Measurements from ENCODE around the gene SPPL3.
"Not testable (repeated sequence)": the region's sequence is repeated elsewhere in the genome, so short reads cannot be mapped to it uniquely, and the experiment has no call there.

The SPPL3 gene

DNA sequence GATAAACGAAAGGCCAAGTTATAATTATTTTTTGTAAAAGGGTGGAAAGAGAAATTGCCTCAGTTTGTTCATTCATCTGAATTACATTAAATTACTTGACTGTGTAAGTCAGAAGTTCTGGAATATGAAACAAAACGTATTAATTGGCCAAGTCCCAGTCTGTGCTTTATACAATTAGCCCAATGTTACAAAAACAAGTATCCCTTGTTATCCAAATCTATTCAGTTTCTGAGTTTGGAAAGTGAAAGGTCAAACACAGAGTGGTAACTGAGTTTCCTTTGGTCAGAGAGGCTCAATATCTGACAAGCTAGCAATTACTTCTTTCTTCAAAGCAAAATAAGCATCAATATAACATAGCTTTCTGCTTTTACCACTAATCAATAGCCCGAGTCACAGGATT is 62.6 kb downstream of the SPPL3 start:
- no peak for DNase-seq

GRCh38 chr12:120839503-120839902 is 64.7 kb downstream of the SPPL3 start:
- DNase-seq: no peak

DNA sequence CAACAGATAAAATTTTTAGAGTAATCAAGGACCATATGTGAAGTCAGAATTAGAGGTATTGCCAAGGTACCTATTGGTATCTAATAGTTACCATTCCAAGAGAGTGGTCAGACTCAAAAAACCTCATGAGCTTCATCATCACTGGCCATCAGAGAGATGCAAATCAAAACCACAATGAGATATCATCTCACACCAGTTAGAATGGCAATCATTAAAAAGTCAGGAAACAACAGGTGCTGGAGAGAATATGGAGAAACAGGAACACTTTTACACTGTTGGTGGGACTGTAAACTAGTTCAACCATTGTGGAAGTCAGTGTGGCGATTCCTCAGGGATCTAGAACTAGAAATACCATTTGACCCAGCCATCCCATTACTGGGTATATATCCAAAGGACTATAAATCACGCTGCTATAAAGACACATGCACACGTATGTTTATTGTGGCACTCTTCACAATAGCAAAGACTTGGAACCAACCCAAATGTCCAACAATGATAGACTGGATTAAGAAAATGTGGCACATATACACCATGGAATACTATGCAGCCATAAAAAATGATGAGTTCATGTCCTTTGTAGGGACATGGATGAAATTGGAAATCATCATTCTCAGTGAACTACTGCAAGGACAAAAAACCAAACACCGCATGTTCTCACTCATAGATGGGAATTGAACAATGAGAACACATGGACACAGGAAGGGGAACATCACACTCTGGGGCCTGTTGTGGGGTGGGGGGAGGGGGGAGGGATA is 65.4 kb downstream of the SPPL3 start:
- not testable (repeated sequence) for DNase-seq

DNA sequence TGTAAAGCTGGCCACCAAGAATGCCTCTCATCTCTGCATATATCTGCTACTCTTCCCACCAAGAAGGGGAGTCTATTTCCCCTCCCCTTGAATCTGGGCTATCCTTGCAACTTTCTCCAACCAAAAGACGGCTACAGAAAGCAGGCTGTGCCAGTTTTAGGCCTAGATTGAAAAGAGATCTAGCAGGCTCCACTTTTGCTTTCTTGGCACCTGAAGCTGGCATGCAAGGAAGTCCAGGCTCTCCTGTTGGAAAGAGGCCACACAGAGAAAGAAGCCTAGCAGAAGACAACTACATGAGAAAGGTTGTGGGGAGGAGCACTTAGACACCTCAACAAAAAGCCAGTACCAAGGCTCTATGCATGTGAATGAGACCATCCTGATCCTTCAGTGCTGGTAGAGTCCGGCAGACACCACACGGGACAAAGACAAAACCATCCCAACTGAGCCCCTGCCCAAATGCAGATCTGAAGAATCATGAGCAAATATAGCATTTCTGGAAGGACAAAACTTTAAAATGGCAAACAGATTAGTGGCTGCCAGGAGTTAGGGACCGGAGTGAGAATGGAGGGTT is 68.0 kb downstream of the SPPL3 start:
- no peak for DNase-seq

GRCh38 chr12:120835657-120836056 is 68.5 kb downstream of the SPPL3 start:
- DNase-seq: no peak

DNA sequence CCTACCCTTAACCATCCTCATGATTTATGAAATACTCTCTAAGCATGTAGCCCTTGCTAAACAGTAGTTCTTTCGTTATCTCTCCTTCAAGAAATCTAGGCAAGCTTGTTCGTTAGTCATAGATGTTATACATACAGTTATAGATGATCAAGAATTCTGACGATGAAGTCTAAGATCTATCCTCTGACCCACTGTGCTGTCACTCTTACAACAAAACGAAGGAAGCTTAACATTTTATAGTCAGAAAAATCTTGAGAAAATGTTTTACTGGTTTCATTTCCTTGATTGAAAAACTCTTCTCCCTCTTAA is 68.9 kb downstream of the SPPL3 start:
- DNase-seq: no peak

DNA sequence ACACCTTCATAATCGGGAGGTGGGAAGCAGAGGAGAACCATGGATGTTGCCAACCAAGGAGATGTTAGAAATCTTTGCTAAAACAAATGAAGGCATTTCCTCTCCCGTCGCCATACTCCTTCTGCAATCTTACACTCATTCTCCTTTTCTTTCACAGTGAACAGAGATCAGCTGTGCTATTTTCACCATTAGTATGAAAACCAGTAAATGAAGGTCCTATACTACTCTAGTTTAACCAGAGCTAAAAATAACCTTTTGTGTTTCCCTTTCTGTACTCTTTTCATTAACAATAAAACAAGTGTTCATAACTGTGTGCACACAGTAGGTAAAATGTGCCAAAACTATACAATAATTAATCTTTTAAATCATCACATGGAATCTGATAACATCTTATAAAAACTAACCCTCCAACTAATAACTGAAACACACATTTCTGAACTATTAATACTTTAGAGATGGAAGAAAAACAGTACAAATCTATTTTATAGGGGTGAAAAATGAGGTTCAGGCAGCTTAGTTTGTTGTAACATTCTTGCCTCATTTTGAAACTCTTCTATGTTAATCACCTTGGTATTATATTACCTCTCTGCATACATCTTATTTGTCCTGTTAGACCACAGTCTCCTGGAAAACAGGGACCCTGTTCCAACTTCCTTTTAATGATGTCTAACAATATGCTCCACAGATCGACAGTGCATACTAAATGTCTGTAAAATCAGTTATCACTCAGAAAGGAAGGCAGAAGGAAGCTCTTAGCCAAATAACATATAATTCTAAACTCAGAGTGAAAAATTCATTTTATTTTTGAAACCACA is 69.5 kb downstream of the SPPL3 start:
- no peak for DNase-seq

DNA sequence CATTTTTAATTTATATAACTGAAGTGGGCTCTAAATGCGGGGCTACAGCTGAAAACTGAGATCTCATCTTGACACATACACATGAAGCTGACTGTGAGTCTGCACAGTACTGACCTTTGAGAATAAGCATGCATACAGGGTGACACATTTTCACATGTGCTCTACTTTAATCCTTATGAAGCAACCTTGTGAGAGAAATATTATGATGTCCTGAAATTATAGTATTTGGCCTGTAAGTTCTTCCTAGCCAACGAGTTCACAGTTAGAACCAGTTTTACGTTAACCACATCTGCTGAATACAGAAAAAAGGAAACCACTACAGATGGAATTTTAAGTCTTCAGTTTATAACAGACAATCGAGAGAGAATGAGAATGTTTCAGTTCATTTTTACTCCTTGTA is 70.3 kb downstream of the SPPL3 start:
- peak; percentile 21 for DNase-seq

GRCh38 chr12:120832737-120833136 is 71.4 kb downstream of the SPPL3 start:
- DNase-seq: no peak

DNA sequence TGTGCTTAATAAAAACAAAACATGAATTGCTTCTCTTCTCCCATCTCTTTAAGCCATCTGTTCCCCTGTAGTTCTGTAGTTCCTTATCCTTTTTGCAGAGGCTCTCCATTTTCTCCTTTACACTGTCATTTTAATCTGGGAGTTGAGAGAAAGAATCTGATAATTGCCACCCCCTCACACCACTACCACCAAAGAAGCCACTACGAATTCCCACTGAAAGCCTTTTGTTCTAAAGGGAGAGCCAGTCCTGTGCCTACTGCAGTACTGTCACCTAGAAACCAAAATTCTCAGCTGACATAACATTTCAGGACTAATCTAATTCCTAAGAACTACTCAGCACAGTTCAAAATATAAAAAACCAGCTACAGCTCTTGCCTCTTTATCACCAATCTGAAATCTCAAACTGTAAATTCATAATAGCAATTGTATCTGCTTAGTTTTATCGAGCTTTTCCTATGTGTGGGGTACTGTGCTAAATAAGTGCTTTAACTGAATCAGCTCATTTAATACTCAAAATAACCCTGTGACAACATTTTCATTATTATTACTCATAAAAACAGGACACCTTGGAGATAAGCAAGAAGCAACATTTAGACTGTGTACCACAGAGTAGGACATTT is 72.4 kb downstream of the SPPL3 start:
- DNase-seq: no peak

GRCh38 chr12:120830966-120831365 is 73.2 kb downstream of the SPPL3 start:
- no peak for DNase-seq

GRCh38 chr12:120830052-120830940 is 73.9 kb downstream of the SPPL3 start:
- no peak for DNase-seq

DNA sequence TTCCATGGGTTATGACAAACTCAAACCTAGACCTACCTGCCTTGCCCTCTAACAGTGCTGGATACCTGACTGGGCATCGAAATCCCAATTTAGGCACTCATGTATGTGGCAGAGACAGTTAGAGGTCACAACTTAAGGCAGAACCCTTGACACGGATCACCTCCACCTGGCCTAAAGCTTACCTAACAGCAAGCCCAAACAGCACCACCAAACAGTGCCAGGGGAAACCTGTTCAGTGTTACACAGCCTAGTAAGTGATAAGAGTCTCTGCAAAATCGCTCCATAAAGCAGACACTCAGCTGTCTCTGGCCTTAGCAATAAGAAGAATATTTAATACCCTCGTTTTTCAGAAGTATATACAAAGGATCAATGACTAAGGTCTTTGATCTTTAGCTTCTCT is 77.8 kb downstream of the SPPL3 start:
- no peak for DNase-seq

GRCh38 chr12:120825337-120825736 is 78.8 kb downstream of the SPPL3 start:
- DNase-seq: no peak

DNA sequence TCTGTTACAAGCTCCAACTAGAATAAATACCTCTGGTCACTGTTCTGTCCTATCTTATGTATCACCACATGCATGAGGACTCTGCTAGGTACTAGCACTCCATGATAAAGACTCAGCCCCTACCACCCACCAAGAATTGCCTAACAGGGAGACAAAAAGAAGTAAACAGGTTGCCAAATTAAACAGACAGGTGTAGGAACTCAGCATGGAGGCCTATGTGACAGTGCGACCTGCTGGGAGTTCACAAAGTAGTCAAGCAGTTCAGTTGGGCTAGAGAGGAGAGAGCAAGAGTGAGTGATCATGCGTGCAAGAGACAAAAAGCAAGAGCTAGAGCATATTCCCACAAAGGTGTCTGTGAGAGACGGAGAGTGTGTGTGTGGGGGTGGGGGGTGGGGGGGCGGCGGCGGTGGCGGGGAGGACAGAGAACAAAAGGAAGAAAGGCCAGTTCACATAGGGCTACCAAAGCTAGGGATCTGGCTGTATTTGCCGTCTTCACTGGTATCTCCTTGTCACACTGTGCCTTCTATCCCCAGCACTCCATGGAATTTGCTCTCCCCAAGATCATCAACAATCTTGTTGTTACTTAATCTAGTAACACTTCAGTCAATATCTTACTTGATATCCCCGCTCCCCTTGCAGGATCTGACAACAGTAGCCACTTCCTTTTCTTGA is 81.2 kb downstream of the SPPL3 start:
- DNase-seq: no peak

- DNase-seq: no peak
Measured at GRCh38 chr12:120821878-120822277, 82.3 kb downstream of the SPPL3 start.

- DNase-seq: no peak
Measured at GRCh38 chr12:120820884-120821510, 83.2 kb downstream of the SPPL3 start.

GRCh38 chr12:120818416-120818815 is 85.7 kb downstream of the SPPL3 start:
- DNase-seq: no peak

DNA sequence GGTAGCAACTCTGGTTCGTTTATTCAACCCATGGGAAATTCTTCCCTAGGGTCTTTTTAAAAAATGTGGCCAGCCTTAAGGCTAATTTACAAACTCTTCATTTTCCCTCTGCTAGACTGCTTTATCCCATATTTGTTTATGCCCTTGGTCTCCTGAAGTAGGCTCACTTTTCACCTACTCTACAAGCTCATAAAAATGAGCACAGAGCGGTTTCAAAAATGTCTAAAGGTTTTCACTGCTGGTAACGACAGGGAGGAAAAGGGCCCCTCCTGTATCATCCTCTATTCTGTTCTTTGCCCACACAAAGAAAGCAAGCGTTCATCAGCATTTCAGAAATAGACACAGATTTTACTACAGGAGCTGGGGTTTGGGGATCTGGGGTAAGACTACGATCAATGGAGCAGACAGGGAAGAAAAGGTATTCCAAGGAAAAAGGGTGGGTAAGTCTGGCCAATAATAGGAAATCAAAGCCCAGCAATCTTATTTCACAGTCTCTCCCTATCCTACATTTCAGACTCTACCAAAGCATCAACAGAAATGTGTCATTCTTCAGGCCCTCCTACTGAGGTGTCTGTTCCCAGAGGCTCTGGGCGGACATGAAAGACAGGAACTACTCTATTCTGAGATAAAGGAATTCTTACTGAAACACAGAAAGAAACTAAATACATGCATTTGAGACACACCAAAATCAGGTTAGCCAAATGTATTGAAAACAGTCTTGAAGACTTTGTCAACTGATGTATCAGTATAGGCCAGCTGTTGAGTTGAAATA is 86.4 kb downstream of the SPPL3 start:
- no peak for DNase-seq

- no peak for DNase-seq
Measured at GRCh38 chr12:120816363-120816762, 87.8 kb downstream of the SPPL3 start.

DNA sequence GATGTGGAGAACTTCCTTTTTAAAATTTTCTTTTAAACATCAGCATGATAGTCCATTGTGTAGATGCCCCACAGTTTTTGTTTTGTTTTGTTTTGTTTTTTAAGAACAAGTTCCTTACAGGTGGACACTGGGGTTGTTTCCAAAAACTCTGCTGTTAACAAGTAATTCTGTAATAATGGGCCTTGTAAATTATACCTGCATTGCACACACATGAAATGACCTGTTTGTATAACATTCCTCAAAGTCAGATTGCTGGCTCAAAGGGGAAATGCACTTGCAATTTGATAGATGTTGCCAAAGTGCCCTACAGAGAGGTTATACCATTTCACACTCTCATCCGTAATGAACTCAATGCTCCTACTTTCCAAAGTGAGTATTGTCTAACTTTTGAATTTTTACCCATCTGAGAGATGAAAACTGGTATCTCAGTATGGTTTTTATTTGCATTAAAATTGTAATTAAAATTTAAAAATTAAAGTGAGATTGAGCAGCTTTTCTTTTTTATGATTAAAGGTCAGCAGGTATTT is 89.2 kb downstream of the SPPL3 start:
- no peak for DNase-seq
